ENCODE results near the gene NEK11.
A peak's percentile ranks its signal among the peaks of the same experiment; 100 is the strongest.

NEK11 gene

DNA sequence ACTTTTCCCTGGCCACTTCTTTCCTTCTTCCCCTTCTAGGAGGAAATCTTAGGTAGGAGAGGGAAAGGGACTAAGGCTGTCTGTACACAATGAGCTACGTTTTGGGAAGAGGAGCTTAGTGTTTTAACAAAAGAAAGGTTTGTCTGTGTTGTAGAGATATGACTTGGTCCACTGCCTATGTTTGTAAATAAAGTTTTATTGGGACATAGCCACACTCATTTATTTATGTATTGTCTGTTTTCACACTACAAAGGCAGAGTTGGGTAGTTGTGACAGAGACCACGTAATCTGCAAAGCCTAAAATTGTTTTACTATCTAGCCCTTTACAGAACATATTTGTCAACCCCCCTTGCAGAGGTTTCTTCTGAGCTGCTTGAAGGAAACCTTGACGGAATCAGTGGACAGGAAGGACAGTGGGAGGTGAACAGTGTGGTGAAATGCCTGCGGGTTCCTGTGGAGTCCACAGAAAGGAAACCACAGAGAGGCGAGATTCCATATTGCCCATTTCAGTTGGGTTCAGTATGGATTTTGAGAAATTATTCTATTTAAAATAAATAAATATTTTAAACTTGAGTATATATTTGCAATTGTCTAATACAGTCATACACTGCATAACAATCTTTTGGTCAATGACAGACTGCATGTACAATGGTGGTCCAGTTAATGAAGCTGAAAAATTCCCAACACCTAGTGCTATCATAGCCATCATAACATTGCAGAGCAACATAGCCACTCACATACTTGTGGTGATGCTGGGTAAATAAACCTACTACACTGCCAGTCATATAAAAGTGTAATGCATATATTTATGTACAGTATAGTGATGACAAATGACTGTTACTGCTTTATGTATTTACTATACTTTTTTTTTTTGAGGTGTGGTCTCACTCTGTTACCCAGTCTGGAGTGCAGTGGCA, 197.0 kb downstream of the NEK11 start:
- H3K4me1 ChIP-seq (ENCODE audit: insufficient read depth, poor library complexity, severe bottlenecking), result no peaks in the 10 kb centered on the region
- no peaks in the 10 kb centered on the region for H3K9me3 ChIP-seq (ENCODE audit: severe bottlenecking)
- H3K27ac ChIP-seq (ENCODE audit: poor library complexity, severe bottlenecking), result no peak overlapping the region
- no peak for DNase-seq (ENCODE audit: low spot score)
- H3K4me3 ChIP-seq (ENCODE audit: severe bottlenecking), result no peak overlapping the region
- no peaks in the 10 kb centered on the region for H3K36me3 ChIP-seq (ENCODE audit: low read depth)
- no peak for ATAC-seq (ENCODE audit: low read depth)
- TF ChIP-seq, protein P1, sequence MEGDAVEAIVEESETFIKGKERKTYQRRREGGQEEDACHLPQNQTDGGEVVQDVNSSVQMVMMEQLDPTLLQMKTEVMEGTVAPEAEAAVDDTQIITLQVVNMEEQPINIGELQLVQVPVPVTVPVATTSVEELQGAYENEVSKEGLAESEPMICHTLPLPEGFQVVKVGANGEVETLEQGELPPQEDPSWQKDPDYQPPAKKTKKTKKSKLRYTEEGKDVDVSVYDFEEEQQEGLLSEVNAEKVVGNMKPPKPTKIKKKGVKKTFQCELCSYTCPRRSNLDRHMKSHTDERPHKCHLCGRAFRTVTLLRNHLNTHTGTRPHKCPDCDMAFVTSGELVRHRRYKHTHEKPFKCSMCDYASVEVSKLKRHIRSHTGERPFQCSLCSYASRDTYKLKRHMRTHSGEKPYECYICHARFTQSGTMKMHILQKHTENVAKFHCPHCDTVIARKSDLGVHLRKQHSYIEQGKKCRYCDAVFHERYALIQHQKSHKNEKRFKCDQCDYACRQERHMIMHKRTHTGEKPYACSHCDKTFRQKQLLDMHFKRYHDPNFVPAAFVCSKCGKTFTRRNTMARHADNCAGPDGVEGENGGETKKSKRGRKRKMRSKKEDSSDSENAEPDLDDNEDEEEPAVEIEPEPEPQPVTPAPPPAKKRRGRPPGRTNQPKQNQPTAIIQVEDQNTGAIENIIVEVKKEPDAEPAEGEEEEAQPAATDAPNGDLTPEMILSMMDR (IDR thresholded peaks at IDR 0.05; ENCODE audit: poor library complexity, severe bottlenecking), result no peak
- no peaks in the 10 kb centered on the region for H3K27me3 ChIP-seq (ENCODE audit: insufficient read depth, poor library complexity, severe bottlenecking)

DNA sequence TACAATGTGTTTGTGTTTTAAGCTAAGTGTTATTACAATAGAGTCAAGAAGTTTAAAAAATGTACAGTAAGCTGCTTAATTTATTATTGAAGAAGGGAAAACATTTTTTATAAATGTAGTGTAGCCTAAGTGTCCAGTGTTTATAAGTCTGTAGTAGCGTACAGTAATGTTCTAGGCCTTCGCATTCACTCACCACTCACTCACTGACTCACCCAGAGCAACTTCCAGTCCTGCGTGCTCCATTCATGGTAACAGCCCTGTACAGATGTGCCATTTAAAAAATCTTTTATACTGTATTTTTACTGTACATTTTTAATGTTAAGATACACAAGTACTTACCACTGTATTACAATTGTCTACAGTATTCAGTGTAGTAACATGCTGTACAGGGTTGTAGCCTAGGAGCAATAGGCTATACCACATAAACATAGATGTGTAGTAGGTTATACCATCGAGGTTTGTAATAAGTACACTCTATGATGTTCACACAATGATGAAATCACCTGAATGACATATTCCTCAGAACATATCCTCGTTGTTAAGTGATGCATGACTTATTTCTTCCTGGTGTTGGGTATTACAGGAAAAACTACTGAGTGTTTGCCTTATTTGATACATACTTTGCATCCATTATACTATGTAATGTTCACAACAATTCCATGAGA, 198.3 kb downstream of the NEK11 start:
- Histone ChIP-seq H3K4me1 (ENCODE audit: insufficient read depth, poor library complexity, severe bottlenecking) (no peaks in the 10 kb centered on the region), H3K4me3 (ENCODE audit: severe bottlenecking) (no peak overlapping the region), H3K36me3 (ENCODE audit: low read depth) (no peaks in the 10 kb centered on the region), H3K27ac (ENCODE audit: poor library complexity, severe bottlenecking) (no peak overlapping the region), H3K27me3 (ENCODE audit: insufficient read depth, poor library complexity, severe bottlenecking) (no peaks in the 10 kb centered on the region), H3K9me3 (ENCODE audit: severe bottlenecking) (no peaks in the 10 kb centered on the region)
- no peak for ATAC-seq (ENCODE audit: low read depth)
- TF ChIP-seq, protein P1 (IDR thresholded peaks at IDR 0.05; ENCODE audit: poor library complexity, severe bottlenecking), result no peak
- DNase-seq (ENCODE audit: low spot score), result no peak

DNA sequence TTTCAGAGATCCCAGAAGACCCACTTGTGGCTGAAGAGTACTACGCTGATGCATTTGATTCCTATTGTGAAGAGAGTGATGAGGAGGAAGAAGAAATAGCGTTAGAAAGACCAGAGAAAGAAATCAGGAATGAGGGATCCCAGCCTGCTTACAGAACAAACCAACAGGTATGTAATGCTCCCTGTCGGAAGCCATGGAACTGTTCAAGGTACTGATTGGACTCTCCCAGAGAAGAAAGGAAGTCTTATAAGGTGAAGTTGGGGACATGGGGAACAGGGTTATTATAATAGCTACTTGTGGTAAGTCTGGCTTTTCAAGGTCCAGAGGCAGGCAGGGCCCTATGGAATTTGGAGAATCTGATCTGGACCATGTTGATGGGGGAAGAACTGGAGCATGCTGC, 201.8 kb downstream of the NEK11 start:
- no peaks in the 10 kb centered on the region for H3K27me3 ChIP-seq (ENCODE audit: insufficient read depth, poor library complexity, severe bottlenecking)
- TF ChIP-seq, protein P1 (IDR thresholded peaks at IDR 0.05; ENCODE audit: poor library complexity, severe bottlenecking), result no peak
- no peaks in the 10 kb centered on the region for H3K4me1 ChIP-seq (ENCODE audit: insufficient read depth, poor library complexity, severe bottlenecking)
- no peak for ATAC-seq (ENCODE audit: low read depth)
- DNase-seq (ENCODE audit: low spot score), result no peak
- no peaks in the 10 kb centered on the region for H3K9me3 ChIP-seq (ENCODE audit: severe bottlenecking)
- H3K36me3 ChIP-seq (ENCODE audit: low read depth), result no peaks in the 10 kb centered on the region
- no peak overlapping the region for H3K27ac ChIP-seq (ENCODE audit: poor library complexity, severe bottlenecking)
- no peak overlapping the region for H3K4me3 ChIP-seq (ENCODE audit: severe bottlenecking)

DNA sequence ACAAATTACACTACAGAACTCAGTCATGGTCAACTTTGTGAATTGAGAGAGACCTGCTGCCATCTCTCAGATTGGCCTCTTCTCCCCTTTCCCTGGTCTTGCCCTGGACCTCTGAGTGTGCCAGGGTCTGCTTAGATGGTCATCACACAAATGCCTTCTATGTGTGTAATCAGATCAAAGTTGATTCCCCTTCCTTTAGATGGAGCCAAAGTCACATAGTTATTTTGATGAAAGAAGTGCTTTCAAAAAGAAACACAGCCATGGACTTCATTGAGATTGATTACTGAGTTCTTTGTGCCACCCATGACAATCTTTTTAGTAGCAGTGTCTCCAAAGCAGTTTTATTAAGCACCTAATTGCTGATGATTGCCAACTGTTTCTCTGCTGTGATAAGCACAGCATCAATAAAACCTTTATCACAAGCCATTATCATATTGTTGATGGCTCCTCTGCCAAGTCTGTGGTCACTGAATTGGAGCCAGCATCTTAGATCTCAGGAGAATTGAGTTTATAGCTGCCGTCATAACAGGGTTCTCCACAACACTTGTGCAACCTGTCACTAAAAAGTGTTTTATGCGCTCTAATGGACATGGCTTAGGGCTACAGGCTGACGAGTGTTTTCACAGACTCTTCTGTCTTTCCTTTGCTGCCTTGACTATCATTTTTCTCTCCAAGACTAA, 205.2 kb downstream of the NEK11 start:
- Histone ChIP-seq H3K4me1 (ENCODE audit: insufficient read depth, poor library complexity, severe bottlenecking) (no peaks in the 10 kb centered on the region), H3K9me3 (ENCODE audit: severe bottlenecking) (no peaks in the 10 kb centered on the region), H3K27ac (ENCODE audit: poor library complexity, severe bottlenecking) (no peak overlapping the region), H3K4me3 (ENCODE audit: severe bottlenecking) (no peak overlapping the region), H3K27me3 (ENCODE audit: insufficient read depth, poor library complexity, severe bottlenecking) (no peaks in the 10 kb centered on the region), H3K36me3 (ENCODE audit: low read depth) (no peaks in the 10 kb centered on the region)
- no peak for ATAC-seq (ENCODE audit: low read depth)
- TF ChIP-seq, protein P1 (IDR thresholded peaks at IDR 0.05; ENCODE audit: poor library complexity, severe bottlenecking), result peak; percentile 10
- DNase-seq (ENCODE audit: low spot score), result no peak

All from RWPE2 (cell line).